MCF 10A (cell line): ENCODE measurements around the gene RUVBL1. TPM values are rescaled to one million over a fixed set of nuclear protein-coding genes. Genes with fewer than 3 reads are reported as not detected.

Experiments used
- BruUV-seq: library from RNA; stranded (reverse); fragments of 400-500 nt; replicated peaks from 2 replicates; lab custom pipeline; 2021; lab: Mats Ljungman, UMichigan
- CTCF ChIA-PET: fragments of 300-600 bp; sonication (Branson Sonifier 250); formaldehyde crosslinking; extraction: SDS; loops from one replicate; lab custom pipeline; 2021; ENCODE audit warnings: antibody characterized with exemption, inconsistent platforms; lab: Yijun Ruan, JAX
- POLR2A ChIA-PET: fragments of 300-600, 350-650 bp; sonication (Branson Sonifier 250); formaldehyde crosslinking; extraction: SDS; loops from one replicate; lab custom pipeline; 2020; ENCODE audit warnings: antibody characterized with exemption, inconsistent platforms; lab: Yijun Ruan, JAX
- DNase-seq: peaks from one replicate; pipeline ENCODE4 v3.0.0-alpha.2; 2018; ENCODE audit not compliant: unreplicated experiment
- H3K27ac Mint-ChIP-seq: one replicate; pipeline ENCODE4 v1.8.0; 2022; ENCODE audit warnings: mild to moderate bottlenecking, low read depth, mixed read lengths; ENCODE audit not compliant: unreplicated experiment
- H3K27me3 Mint-ChIP-seq: one replicate; pipeline ENCODE4 v1.8.0; 2022; ENCODE audit warnings: mixed read lengths; ENCODE audit not compliant: insufficient read depth, unreplicated experiment
- H3K36me3 Mint-ChIP-seq: one replicate; pipeline ENCODE4 v1.8.0; 2022; ENCODE audit warnings: mild to moderate bottlenecking, moderate library complexity, mixed read lengths; ENCODE audit not compliant: insufficient read depth, unreplicated experiment
- H3K4me1 Mint-ChIP-seq: one replicate; pipeline ENCODE4 v1.8.0; 2022; ENCODE audit warnings: mixed read lengths; ENCODE audit not compliant: insufficient read depth, unreplicated experiment
- H3K4me3 Mint-ChIP-seq: one replicate; pipeline ENCODE4 v1.8.0; 2022; ENCODE audit warnings: mild to moderate bottlenecking, moderate library complexity, mixed read lengths; ENCODE audit not compliant: unreplicated experiment
- H3K9me3 Mint-ChIP-seq: one replicate; pipeline ENCODE4 v1.8.0; 2022; ENCODE audit warnings: mixed read lengths; ENCODE audit not compliant: unreplicated experiment
- intact Hi-C: fragments of 100-400 bp; cut with micrococcal nuclease; formaldehyde crosslinking; loops from 2 replicates; pipeline ENCODE4 v1.14.1; 2022
- total RNA-seq: library from RNA; stranded (reverse); gene quantifications from 2 replicates; pipeline ENCODE4 v1.2.3, GENCODE V29; 2022
- TF ChIP-seq, protein P1 (sequence below): fragments of 200-600 bp; IDR thresholded peaks from one replicate; pipeline ENCODE4 v1.8.0; 2022; ENCODE audit warnings: antibody characterized with exemption, mild to moderate bottlenecking; ENCODE audit not compliant: unreplicated experiment

Gene RUVBL1
- total RNA-seq, 1 experiment from 2014 or later = 114 TPM

DNA sequence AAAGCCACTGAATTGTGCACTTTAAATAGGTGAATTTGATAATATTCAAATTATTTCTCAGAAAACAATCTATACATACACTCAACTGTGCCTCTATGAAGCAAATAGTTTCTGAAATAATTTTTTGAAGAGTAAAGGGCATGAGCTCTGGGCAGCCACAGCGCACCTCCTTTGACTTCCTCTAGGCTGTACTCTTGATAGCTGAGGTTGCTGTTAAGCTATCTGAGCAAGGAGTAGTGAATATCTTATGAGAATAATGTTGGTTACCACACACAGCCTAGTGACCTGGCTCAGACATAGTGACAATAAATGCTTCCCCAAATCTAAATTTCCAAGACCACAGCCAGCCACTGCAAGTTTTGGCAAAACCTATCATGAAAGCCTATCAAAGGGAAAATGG is 83.0 kb downstream of the RUVBL1 start:
- no peak overlapping the region for H3K4me3 Mint-ChIP-seq
- no TSS peak for BruUV-seq
- intact Hi-C loops = no loop called here
- DNase-seq = no peak
- H3K9me3 Mint-ChIP-seq = no peaks in the 10 kb centered on the region
- no peaks in the 10 kb centered on the region for H3K4me1 Mint-ChIP-seq
- ChIA-PET CTCF (interaction anchor here (0.6 to 0.8 kb wide), 2 partner anchors 51 to 291 kb away, joined by 3 to 4 read pairs; no protein-coding TSS in a partner anchor), POLR2A (interaction anchor here (0.9 to 2.0 kb wide), 2 partner anchors 11 to 25 kb away, joined by 3 to 8 read pairs; partner anchors contain the start of gene SEC61A1)
- TF ChIP-seq, protein P1, sequence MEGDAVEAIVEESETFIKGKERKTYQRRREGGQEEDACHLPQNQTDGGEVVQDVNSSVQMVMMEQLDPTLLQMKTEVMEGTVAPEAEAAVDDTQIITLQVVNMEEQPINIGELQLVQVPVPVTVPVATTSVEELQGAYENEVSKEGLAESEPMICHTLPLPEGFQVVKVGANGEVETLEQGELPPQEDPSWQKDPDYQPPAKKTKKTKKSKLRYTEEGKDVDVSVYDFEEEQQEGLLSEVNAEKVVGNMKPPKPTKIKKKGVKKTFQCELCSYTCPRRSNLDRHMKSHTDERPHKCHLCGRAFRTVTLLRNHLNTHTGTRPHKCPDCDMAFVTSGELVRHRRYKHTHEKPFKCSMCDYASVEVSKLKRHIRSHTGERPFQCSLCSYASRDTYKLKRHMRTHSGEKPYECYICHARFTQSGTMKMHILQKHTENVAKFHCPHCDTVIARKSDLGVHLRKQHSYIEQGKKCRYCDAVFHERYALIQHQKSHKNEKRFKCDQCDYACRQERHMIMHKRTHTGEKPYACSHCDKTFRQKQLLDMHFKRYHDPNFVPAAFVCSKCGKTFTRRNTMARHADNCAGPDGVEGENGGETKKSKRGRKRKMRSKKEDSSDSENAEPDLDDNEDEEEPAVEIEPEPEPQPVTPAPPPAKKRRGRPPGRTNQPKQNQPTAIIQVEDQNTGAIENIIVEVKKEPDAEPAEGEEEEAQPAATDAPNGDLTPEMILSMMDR = no peak
- no peak overlapping the region for H3K27ac Mint-ChIP-seq
- no peaks in the 10 kb centered on the region for H3K36me3 Mint-ChIP-seq
- peaks cover 24% of the 10 kb centered on the region for H3K27me3 Mint-ChIP-seq

GRCh38 chr3:128040041-128040440 is 83.6 kb downstream of the RUVBL1 start:
- no peaks in the 10 kb centered on the region for H3K4me1 Mint-ChIP-seq
- H3K36me3 Mint-ChIP-seq = no peaks in the 10 kb centered on the region
- no peak for DNase-seq
- POLR2A ChIA-PET = interaction anchor here (0.7 to 2.0 kb wide), 3 partner anchors 11 to 441 kb away, joined by 3 to 8 read pairs (median 6); partner anchors contain the start of gene SEC61A1
- CTCF ChIA-PET = interaction anchor here (0.6 kb wide), 1 partner anchor 290 kb away, joined by 3 read pairs; no protein-coding TSS in a partner anchor
- H3K27me3 Mint-ChIP-seq = peaks cover 24% of the 10 kb centered on the region
- TF ChIP-seq, protein P1 = no peak
- H3K9me3 Mint-ChIP-seq = no peaks in the 10 kb centered on the region
- H3K27ac Mint-ChIP-seq = no peak overlapping the region
- BruUV-seq = no TSS peak
- intact Hi-C loops = no loop called here
- no peak overlapping the region for H3K4me3 Mint-ChIP-seq

DNA sequence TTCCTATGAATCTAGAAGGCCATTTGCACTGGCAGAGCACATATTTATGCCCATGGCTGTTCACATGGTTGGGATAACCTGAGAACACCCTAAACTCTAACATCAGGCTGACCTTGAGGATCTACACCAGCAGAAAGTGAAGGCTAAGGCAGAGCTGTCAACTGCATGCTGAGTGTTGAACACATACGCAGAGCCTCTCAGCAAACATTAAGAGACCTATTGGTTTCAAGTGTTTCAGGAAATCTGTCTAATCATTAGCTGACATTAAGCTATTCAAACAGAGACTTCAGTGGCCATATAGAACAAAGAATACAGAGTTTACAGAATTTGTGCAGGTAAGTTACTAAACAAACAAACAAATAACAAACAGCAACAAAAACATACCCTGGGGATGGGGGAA is 87.5 kb downstream of the RUVBL1 start:
- no TSS peak for BruUV-seq
- Mint-ChIP-seq H3K36me3 (no peaks in the 10 kb centered on the region), H3K27ac (no peak overlapping the region), H3K9me3 (no peaks in the 10 kb centered on the region), H3K27me3 (peaks cover 24% of the 10 kb centered on the region), H3K4me1 (peaks cover 6% of the 10 kb centered on the region), H3K4me3 (no peak overlapping the region)
- ChIA-PET CTCF (interaction anchor here (0.6 kb wide), 2 partner anchors 25 to 407 kb away, joined by 3 read pairs; partner anchors contain the start of gene PODXL2), POLR2A (no interaction called here)
- no peak for DNase-seq
- intact Hi-C loops = no loop called here
- TF ChIP-seq, protein P1 = no peak

- intact Hi-C loops = no loop called here
- Mint-ChIP-seq H3K4me1 (peaks cover 6% of the 10 kb centered on the region), H3K36me3 (no peaks in the 10 kb centered on the region), H3K27me3 (no peaks in the 10 kb centered on the region), H3K27ac (no peak overlapping the region), H3K4me3 (no peak overlapping the region), H3K9me3 (no peaks in the 10 kb centered on the region)
- POLR2A ChIA-PET = interaction anchor here (0.5 kb wide), 1 partner anchor 1457 kb away, joined by 4 read pairs; no protein-coding TSS in a partner anchor
- TF ChIP-seq, protein P1 = no peak
- CTCF ChIA-PET = interaction anchor here (0.6 to 1.0 kb wide), 2 partner anchors 216 to 339 kb away, joined by 3 to 5 read pairs; no protein-coding TSS in a partner anchor
- peak; percentile 69 for DNase-seq
- BruUV-seq = no TSS peak
These were observed 90.5 kb downstream of the RUVBL1 start for GRCh38 chr3:128033102-128033501.

Other genes starting within 250 kb of the RUVBL1 start
- gene KBTBD12, start 208.6 kb downstream of the RUVBL1 start, total RNA-seq = not detected in 2 replicates
- 418 and 519 TPM in 2 replicates for gene SEC61A1, start 71.4 kb downstream of the RUVBL1 start, total RNA-seq
- gene EEFSEC, start 29.7 kb upstream of the RUVBL1 start, total RNA-seq = 12.2 and 14.6 TPM in 2 replicates